GM13976 (cell line): ENCODE results near the gene CD2AP.

Experiments used
- DNase-seq: peaks from one replicate; pipeline ENCODE4 v3.0.0; 2012; ENCODE audit warnings: low spot score
- CTCF ChIP-seq: IDR thresholded peaks from 2 replicates; pipeline ENCODE4 v1.5.1; 2012; ENCODE audit warnings: borderline replicate concordance, mild to moderate bottlenecking; ENCODE audit not compliant: insufficient read depth; ENCODE audit errors: extremely low read depth, missing control alignments, control extremely low read depth
- in situ Hi-C: fragments of 300-500 bp; cut with MboI; formaldehyde crosslinking; loops from one replicate; pipeline ENCODE4 v1.12.0; 2022; ENCODE audit warnings: low sequenced_read_pairs, mixed read lengths, inconsistent platforms; ENCODE audit not compliant: unreplicated experiment

Gene CD2AP

GRCh38 chr6:47483853-47484546, 6.4 kb downstream of the CD2AP start:
- TF ChIP-seq CTCF = no peak
- DNase-seq = no peak
- in situ Hi-C loops = no loop called here

- no peak for TF ChIP-seq CTCF
- no peak for DNase-seq
- in situ Hi-C loops = no loop called here
These were observed 7.0 kb downstream of the CD2AP start for GRCh38 chr6:47484616-47485015.

- in situ Hi-C loops = no loop called here
- DNase-seq = no peak
- no peak for TF ChIP-seq CTCF
These were observed 7.5 kb downstream of the CD2AP start for GRCh38 chr6:47485083-47485482.

- no peak for TF ChIP-seq CTCF
- in situ Hi-C loops = no loop called here
- no peak for DNase-seq
These were observed 8.0 kb downstream of the CD2AP start for GRCh38 chr6:47485491-47486135.

DNA sequence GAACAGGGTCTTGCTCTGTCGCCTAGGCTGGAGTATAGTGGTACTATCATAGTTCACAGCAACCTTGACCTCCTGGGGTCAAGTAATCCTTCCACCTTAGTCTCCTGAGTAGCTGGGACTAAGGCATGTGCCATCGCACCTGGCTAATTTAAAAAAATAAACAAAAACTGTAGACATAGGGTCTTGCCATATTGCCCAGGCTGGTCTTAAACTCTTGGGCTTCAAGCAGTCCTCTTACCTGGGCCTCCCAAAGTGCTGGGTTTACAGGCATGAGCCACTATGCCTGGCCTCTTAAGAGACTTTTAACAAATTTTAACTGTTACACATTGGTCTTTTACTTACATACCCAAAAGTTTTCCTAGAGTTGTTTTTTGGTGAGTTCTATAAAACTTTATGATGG, 12.4 kb downstream of the CD2AP start:
- in situ Hi-C loops = no loop called here
- no peak for DNase-seq
- TF ChIP-seq CTCF = no peak

GRCh38 chr6:47490676-47491075, 13.1 kb downstream of the CD2AP start:
- no peak for TF ChIP-seq CTCF
- DNase-seq = no peak
- in situ Hi-C loops = no loop called here

GRCh38 chr6:47492355-47492754, 14.8 kb downstream of the CD2AP start:
- TF ChIP-seq CTCF = no peak
- DNase-seq = no peak
- in situ Hi-C loops = no loop called here
